HG02642 (cell line): ENCODE data around the gene DNAJB6.

Experiments used
- ATAC-seq: cut with Tn5 transposase; IDR thresholded peaks from one replicate; pipeline ENCODE4 v1.9.1; 2021; ENCODE audit warnings: mild to moderate bottlenecking; ENCODE audit not compliant: unreplicated experiment, poor library complexity

The DNAJB6 gene

DNA sequence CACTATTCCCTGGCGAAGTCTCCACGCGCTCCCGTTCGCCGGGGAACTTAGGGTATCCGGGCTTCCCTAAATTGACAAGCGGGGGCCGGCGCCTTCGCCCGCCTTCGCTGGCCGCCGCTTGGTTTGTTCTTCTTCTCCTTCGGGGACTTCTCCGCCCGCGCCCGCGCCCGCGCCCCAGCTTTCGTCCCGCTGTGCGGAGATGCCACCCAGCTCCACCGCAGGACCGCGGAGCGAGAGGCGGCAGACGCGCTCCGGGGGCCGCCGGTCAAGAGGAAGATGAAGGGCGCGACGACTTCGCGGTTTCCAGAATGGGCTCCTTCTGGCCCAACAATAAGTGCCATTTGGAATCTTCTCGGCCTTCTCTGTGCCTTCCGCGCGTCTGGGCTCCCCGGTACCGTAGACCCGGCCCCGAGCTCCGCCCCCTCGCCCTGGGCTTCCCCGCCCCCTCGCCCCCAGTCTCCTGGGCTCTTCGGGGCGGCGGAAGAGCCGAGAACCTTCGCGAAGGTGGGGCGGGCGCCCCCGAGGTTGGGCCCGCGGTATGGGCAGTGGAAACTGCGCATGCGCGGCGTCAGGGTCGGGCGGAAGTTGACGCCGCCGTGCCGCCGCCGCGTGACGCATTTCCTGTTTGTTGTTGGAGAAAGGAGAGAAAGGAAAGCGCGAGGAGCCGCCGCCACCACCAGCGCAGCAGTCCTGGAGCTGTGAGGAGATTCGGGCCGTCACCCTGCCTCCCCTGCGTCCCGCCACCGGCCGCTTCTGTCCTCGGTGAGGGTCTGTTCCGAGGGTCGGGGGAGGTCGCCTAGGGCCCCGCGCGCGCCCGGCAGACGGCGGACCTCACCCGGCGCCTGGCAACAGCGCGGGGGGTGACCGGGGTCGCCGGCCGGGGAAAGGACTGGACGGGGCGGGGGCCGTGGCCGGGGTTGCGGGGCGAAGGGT lies at the start of gene DNAJB6:
Gene DNAJB6 (plus strand): TSS at position 622 of the 933 bp plus-strand sequence. CDS start 21,569 bp downstream, outside the sequence.
- ATAC-seq = peak; percentile 82

DNA sequence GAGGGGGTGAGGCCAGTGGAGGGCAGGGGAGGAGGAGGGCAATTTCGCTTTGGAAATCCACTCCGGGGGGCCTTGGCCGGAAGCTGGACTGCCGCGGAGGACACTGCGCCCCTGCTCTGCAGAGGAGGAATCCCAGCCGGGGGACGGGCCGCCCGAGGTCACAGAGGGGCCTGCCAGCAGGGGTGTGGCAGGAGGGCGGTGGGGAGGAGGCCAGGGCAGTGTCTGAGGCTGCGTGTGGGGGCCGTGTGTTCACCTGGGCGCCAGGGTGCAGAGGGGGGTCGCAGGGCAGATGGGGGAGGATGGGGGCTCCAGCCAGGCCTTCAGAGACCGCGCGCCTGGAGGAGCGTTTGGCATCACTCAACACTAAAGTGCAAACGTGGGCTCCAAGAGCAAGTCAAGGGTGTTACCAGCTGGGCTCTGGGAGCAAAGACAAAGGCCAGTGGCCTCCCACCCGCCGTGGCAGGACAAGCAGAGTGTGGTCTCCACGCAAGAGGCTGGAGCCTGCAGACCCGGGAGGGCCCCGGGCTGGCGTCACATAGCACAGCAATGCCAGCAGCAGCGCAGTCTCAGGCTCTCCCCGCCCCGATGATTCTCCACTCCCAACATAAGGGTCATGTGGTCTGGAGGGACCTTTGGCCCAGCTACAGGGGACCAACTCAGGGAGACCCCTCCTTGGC lies 45.3 kb upstream of the DNAJB6 start:
- no peak for ATAC-seq

DNA sequence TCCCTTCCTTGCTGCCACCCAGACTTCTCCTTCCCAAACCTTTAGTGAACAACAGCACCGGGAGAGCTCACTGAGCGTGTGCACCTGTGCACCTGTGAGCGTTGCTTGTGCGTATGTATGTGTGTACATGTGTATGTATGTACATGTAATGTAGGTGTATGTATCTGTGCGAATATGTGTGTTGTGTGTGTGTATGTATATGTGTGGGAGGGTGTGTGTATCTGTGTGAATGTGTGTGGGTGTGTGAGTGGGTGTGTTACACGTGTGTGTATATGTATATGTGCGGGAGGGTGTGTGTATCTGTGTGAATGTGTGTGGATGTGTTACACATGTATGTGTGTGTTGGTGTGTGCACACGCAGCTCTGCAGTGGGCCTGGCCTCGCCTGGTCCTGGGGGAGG lies 44.5 kb upstream of the DNAJB6 start:
- ATAC-seq = no peak

DNA sequence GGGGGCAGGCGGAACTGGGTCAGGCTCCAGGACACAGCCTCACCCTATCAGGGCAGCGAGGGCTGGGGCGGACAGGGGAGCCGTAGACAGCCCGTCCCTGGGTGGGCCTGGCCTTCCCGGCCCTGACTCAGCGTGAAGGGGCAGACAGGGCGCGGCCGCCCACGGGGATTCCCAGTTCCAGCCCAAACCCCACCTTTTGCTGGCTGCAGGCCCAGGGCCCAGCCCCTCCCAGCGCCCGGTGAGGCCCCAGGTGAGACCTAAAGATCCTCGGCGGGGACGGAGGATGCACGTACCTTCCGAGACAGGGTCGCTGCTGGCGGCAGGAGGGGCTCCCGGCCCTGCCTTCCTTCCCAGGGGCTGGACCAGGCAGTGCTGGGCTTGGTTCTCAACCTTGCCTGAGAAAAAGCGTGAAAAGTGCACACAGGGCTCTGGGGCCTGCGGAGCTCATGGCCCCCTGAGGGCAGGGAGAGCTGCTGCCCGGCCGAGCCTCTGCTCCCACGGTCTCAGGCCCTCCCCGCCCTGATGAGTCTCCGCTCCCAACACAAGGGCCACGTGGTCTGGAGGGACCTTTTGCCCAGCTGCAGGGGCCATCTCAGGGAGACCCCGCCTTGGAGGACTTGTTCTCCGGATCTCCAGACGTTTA lies 43.9 kb upstream of the DNAJB6 start:
- no peak for ATAC-seq

DNA sequence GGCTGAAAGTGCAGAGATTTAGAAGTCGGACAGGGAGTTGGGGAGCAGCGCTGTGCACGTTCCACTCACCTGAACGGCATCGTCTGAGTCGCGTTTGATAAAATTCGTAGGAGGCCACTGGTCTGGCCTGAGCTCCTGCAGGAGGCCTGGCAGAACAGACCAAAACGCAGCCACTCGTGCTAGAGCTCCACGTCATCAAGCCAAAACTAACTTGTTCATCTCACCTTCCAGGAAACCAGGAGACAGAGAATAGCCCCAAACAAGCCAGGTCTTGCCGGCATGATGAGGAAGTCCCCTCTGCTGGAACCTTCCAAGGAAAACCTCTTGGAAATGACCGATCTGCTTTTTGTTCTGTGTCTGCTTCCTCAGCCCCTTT lies 43.4 kb upstream of the DNAJB6 start:
- no peak for ATAC-seq

DNA sequence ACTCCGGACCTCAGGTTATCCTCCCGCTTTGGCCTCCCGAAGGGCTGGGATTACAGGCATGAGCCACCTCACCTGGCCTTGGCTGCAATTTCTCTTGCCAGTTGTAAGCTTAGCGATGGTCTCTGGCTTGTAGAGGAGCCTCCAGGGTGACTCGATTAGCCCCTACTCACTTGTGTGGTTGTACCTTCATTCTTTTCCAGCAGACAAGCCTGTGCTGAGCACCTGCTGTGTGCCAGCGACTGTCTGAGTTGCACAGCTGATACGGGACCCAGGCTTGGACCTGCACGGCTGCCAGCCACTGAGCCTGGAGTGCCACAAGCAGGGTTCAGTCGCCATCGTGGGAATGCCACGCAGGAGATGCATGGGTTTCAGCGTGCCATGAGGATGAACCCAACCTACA lies 42.0 kb upstream of the DNAJB6 start:
- no peak for ATAC-seq

DNA sequence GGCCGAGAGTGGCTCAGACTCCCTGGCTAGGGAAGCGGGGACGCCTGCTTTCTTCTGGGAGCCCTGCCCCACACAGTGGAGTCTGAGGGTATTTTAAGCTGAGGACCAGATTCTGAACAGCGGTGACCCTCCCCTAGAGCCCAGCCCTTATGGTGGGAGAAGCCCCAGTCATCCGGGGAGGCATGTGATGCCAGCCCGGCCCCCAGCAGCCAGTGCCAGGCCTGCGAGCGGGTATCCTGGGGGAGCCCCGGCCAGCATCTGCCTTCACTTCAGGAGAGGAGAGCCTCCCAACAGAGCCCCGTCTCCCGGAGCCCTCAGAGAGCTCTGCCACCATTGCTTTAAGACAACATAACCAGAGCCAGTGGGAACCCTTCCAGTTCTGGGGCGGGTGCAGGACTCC lies 41.5 kb upstream of the DNAJB6 start:
- no peak for ATAC-seq

DNA sequence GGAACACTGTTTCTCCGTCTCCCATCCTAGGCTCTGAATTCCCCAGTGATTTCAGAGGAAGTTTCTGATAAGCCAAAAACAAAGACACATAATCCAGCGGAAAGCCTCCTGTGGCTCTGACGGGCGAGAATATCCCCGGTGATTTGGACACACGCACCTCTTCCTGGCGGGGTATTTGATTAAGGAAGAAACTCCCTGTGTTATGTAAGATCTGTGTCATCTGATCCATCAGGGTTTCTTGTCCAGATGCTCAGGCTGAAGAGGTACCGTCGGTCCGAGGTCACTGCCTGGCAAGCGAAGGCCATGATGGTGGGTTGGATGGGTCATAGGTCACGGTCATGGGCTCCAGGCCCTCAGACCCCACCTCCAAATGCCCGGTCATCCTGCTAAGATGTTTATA lies 39.6 kb upstream of the DNAJB6 start:
- no peak for ATAC-seq

DNA sequence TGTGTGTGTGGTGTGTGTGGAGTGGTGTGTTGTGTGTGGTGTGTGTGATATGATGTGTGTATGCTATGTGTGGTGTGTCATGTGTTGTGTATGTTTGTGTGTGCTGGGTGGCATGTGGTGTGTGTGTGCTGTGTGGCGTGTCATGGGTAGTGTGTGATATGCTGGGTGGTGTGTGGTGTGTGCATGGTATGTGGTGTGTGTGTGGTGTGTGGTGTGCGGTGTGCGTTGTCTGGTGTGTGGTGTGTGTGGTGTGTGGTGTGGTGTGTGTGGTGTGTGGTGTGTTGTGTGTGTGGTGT lies 37.5 kb upstream of the DNAJB6 start:
- ATAC-seq = no peak

DNA sequence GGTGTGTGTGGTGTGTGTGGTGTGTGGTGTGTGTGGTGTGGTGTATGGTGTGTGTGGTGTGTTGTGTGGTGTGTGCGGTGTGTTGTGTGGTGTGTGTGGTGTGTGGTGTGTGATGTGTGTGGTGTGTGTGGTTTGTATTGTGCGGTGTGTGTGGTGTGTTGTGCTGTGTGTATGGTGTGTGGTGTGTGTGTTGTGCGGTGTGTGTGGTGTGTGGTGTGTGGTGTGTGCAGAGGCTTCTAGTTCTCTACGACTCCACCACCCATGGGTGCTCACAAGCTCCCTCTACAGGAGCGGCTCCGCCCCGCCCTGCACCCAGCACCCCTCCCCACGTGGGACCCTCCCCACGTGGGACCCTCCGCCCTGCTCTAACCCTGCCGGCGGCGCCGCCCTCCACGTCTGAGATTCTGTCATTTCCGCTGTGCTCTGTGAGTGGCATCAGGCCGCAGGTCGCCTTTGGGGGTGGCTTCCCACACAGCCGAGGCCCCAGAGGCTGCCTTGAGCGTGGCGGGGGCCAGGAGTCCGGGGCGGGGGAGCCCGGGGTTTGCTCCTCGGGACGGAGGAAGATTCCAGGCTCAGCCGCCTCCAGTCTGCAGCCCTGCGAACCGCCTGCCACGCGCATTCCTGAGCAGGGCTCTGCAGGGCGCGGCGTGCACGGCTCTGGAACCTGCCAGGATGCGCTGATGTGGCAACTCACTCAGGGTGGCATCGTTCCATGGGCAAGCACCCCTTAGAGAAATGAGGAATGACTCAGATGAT lies 37.0 kb upstream of the DNAJB6 start:
- ATAC-seq = no peak

DNA sequence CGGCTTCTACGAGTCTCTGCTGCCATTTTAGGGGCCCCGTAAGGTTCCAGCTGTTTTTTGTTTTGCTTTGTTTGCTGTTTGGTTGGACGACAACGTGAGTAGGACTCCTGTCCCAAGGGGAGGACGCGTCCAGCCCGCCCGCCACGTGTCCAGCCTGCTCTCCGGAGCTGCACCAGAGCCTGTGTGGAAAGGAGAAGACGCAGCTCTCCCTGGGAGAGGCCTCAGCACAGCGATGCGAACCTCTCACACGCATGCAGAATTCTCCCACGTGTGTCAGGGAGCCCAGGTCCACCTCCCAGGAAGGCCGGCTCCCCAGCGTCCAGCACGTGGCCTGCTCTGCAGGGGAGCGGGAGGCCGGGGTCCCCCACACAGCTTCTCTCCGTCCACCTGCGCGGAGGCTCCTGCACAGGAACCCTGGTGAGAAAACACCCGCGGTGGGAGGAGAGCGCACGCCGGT lies 36.4 kb upstream of the DNAJB6 start:
- no peak for ATAC-seq

DNA sequence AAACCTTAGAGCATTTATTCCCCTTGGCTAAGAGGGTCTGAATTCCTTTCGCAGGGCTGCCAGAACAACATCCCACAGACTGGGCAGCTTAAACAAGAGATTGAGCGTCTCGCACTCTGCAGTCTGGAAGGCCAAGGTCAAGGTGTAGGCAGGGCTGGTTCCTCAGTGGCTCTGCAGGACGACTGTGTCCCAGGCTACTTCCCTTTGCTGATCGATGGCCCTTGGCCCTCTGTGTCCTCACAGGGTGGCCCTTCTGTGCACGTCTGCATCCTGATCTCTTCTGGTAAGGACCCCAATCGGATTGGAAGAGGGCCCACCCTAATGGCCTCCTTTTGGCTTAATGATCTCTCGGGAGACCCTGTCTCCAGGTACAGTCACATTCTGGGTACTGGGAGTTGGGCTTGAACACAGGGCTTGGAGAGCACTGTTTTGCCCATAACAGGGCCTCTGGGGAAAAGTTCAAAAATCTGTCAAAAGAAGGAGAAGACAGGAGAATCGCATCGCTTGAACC lies 35.1 kb upstream of the DNAJB6 start:
- ATAC-seq = peak; percentile 11

DNA sequence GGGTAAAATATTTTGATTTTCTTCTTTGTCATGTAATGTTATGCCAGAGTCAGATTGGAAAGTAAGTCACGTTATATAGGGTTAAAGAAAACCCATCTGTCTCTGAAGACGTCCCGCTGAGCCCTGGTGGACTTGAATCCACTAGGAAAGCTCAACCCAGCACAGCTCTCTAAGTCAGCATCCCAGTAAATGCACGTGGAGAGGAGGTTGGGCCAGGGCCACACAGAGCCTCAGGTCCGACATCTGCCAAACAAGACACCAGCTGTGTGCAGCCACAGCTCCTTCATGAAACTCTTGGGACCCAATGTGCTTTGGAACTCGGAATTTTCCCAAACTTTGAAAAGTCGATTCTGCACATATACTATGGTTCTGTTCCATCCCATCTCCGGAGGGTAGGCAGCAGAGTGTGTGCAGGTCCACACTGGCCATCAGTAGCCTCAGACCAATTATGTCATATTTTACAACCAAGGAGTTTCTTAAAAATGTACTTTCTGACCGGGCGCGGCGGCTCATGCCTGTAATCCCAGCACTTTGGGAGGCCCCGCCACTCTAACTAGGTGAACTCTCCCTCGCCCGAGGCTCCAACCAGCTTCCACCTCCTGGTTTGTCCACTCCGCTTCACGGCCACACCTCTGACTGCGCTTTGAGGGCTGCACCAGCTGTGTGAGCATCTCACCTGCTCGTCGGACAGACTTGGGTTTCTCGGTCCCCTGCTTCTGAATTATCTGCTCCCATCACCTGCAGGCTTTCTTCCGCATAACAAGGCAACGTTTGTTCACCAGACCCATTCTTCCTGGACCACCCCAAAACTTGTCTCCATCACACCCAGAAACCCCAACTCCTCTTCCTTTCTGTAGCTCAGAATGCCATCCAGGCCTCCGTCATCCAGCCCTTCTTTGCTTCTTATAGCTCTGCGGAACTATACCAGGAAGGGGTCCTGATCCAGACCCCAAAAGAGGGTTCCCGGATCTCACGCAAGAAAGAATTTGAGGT lies 29.7 kb upstream of the DNAJB6 start:
- ATAC-seq = no peak

DNA sequence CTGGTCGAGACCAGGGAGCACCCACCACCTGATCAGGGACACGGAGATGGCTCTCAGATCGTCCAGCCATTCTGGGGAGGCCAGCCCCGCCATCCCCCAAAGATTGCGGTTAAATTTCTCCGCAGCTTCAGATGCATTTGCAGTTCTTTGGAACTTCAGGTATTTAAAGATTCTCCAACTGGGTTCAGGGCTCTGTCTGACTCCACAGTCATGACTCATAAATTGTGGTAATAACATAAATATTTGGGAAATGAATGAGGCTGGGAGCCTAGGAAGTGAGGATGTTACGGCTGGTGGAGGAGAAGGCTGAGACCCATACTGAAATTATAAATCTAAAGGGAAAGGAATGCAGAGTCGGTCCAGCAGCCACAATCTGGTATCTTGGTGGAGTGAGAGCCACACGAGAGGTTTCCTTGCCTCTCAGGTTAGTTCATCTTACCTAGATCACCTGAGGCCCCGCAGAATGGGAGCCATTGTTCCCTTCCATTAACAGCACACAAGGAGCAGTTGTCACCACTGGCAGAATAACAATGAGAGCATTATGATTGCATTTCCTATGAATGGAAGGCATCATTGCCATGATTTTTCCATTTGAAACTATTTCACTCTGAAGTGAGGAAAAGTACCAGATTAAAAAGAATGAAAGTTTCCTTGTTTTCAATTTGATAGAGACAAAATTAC lies 26.7 kb upstream of the DNAJB6 start:
- no peak for ATAC-seq

DNA sequence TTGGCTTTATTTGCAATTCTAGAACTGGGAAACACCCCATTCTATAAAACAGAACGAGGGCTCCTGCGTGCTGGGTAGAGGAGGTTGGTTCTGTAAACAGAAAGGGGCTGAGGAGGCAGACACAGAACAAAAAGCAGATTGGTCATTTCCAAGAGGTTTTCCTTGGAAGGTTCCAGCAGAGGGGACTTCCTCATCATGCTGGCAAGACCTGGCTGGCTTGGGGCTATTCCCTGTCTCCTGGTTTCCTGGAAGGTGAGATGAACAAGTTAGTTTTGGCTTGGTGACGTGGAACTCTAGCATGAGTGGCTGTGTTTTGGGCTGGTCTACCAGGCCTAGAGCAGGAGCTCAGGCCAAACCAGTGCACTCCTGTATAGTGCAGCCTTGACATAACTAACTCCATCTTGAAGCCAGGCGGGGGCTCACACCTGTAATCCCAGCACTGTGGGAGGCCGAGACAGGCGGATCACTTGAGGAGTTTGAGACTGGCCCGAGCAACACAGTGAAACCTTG lies 26.1 kb upstream of the DNAJB6 start:
- ATAC-seq = no peak

DNA sequence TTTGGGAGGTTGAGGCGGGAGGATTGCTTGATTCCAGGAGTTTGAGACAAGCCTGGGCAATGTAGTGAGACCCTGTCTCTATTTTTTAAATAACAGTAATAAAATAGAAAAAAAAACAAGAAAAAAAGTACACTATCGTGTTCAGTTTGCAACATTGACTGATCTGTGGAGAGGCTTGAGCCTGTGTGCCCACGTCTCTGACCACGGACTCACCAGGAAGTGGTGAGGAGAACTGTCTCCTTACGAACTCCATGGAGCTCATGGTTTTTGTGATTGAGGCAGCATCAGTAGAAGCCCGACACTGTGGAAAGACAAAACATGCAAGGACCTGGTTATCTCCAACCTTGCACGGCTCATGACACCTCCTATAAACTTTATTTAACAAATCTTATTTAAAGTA lies 23.9 kb upstream of the DNAJB6 start:
- no peak for ATAC-seq

DNA sequence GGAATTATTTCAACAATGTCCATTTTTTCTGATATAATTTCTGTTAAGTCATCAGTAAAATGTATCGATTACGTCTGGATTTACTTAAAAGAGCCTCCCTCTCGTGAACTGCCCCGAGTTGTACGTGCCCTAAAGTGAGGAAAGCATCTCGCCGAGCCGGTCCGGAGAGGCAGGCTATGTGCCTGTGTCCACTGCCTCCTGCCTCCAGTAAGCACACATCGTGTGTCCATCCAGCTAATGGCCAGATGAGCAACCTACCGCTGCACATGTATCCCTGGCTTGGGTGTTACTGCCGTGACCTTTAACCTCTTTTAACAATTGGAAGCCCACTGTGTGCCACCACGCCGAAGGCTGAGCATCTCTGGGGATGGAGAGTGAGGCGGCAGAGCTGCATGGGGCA lies 23.2 kb upstream of the DNAJB6 start:
- ATAC-seq = no peak

DNA sequence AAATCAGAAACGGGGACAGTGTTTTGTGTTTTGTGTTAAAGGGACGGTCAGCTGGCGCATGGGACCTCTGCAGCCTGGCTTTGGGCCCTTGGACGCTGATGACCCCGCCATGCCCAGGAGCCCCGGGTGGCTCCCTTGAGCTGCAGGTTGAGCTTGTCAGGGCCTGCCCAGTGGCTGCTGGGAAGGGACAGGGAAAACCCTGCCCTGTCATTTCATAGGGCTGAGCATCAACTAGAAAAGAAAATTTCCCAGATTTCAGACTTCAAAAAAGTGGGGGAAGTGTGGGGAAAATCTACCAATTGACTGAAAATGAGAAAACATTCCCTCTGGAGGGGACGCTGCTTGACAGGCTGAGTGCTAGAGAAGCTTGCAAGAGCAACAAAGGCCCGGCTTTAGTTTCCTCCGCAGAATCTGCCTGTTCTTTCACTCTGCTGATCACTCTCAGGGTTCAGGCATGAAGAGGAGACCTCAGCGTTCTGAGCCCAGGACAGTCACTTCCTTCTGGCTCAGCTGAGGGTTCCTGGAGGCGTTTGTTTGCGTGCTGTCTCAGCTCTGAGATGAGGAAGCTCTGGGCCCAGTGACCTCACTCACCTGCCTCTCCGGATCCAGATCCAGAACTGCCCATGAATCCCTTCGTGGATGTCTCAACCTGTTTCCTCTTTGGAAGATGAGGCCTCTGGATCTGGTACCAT lies 18.6 kb upstream of the DNAJB6 start:
- peak; percentile 69 for ATAC-seq
